GM20431 (cell line): ENCODE measurements around the gene SOHLH1.

Experiments used
- in situ Hi-C: fragments of 300-500 bp; cut with MseI, MboI; formaldehyde crosslinking; loops from one replicate; pipeline ENCODE4 v1.15.0; 2020; ENCODE audit warnings: low sequenced_read_pairs; ENCODE audit not compliant: unreplicated experiment

The SOHLH1 gene

GRCh38 chr9:135732569-135733257 is 33.4 kb upstream of the SOHLH1 start:
- in situ Hi-C loops = no loop called here

- in situ Hi-C loops = no loop called here
These were observed 32.2 kb upstream of the SOHLH1 start for GRCh38 chr9:135731454-135731853.

- in situ Hi-C loops = no loop called here
These were observed 30.2 kb upstream of the SOHLH1 start for GRCh38 chr9:135729480-135729879.

GRCh38 chr9:135728436-135729110 is 29.3 kb upstream of the SOHLH1 start:
- in situ Hi-C loops = no loop called here

- in situ Hi-C loops = no loop called here
These were observed 28.1 kb upstream of the SOHLH1 start for GRCh38 chr9:135727257-135727875.

GRCh38 chr9:135726138-135726853 is 27.0 kb upstream of the SOHLH1 start:
- in situ Hi-C loops = no loop called here

GRCh38 chr9:135724186-135724787 is 25.0 kb upstream of the SOHLH1 start:
- in situ Hi-C loops = no loop called here

- in situ Hi-C loops = no loop called here
These were observed 23.1 kb upstream of the SOHLH1 start for GRCh38 chr9:135722365-135722764.

GRCh38 chr9:135719472-135719871 is 20.2 kb upstream of the SOHLH1 start:
- in situ Hi-C loops = no loop called here

- in situ Hi-C loops = no loop called here
These were observed 19.3 kb upstream of the SOHLH1 start for GRCh38 chr9:135718616-135719015.

- in situ Hi-C loops = no loop called here
These were observed 18.1 kb upstream of the SOHLH1 start for GRCh38 chr9:135717410-135717809.

- in situ Hi-C loops = no loop called here
These were observed 16.8 kb upstream of the SOHLH1 start for GRCh38 chr9:135716045-135716444.

GRCh38 chr9:135715056-135715595 is 15.8 kb upstream of the SOHLH1 start:
- in situ Hi-C loops = no loop called here

- in situ Hi-C loops = no loop called here
These were observed 15.2 kb upstream of the SOHLH1 start for GRCh38 chr9:135714242-135715055.

GRCh38 chr9:135712613-135713295 is 13.5 kb upstream of the SOHLH1 start:
- in situ Hi-C loops = no loop called here

- in situ Hi-C loops = no loop called here
These were observed 12.6 kb upstream of the SOHLH1 start for GRCh38 chr9:135711881-135712280.

GRCh38 chr9:135711391-135711790 is 12.1 kb upstream of the SOHLH1 start:
- in situ Hi-C loops = no loop called here

- in situ Hi-C loops = no loop called here
These were observed 8.9 kb upstream of the SOHLH1 start for GRCh38 chr9:135708164-135708563.
